Endothelial cell of hepatic sinusoid (primary cell): ENCODE data around the gene EDIL3.

Experiments used
- in situ Hi-C: cut with HindIII; loops from 2 replicates; pipeline ENCODE4 v1.10.0; 2017; ENCODE audit warnings: low sequenced_read_pairs

The EDIL3 gene

GRCh38 chr5:83983852-83984251 lies 400.8 kb downstream of the EDIL3 start:
- in situ Hi-C loops = no loop called here

- in situ Hi-C loops = no loop called here
These were observed 410.5 kb downstream of the EDIL3 start for GRCh38 chr5:83973925-83974815.

GRCh38 chr5:83972909-83973308 lies 411.8 kb downstream of the EDIL3 start:
- in situ Hi-C loops = no loop called here

- in situ Hi-C loops = no loop called here
These were observed 412.4 kb downstream of the EDIL3 start for GRCh38 chr5:83972236-83972635.

GRCh38 chr5:83967417-83967816 lies 417.3 kb downstream of the EDIL3 start:
- in situ Hi-C loops = no loop called here

- in situ Hi-C loops = no loop called here
These were observed 419.2 kb downstream of the EDIL3 start for GRCh38 chr5:83965441-83965840.

- in situ Hi-C loops = no loop called here
These were observed 420.4 kb downstream of the EDIL3 start for GRCh38 chr5:83964271-83964670.

GRCh38 chr5:83957188-83957587 lies 427.5 kb downstream of the EDIL3 start:
- in situ Hi-C loops = loop anchor here (5.0 kb wide), 1 partner anchor 60 kb away; no protein-coding TSS in a partner anchor

GRCh38 chr5:83956386-83956785 lies 428.3 kb downstream of the EDIL3 start:
- in situ Hi-C loops = loop anchor here (5.0 kb wide), 1 partner anchor 61 kb away; no protein-coding TSS in a partner anchor

GRCh38 chr5:83955916-83956315 lies 428.8 kb downstream of the EDIL3 start:
- in situ Hi-C loops = loop anchor here (5.0 kb wide), 1 partner anchor 61 kb away; no protein-coding TSS in a partner anchor

GRCh38 chr5:83947763-83948162 lies 436.9 kb downstream of the EDIL3 start:
- in situ Hi-C loops = loop anchor here (5.0 kb wide), 1 partner anchor 100 kb away; no protein-coding TSS in a partner anchor

- in situ Hi-C loops = loop anchor here (5.0 kb wide), 1 partner anchor 101 kb away; no protein-coding TSS in a partner anchor
These were observed 438.2 kb downstream of the EDIL3 start for GRCh38 chr5:83946516-83946915.

GRCh38 chr5:83942155-83942554 lies 442.5 kb downstream of the EDIL3 start:
- in situ Hi-C loops = no loop called here

GRCh38 chr5:83937837-83938236 lies 446.8 kb downstream of the EDIL3 start:
- in situ Hi-C loops = no loop called here

GRCh38 chr5:83931969-83932368 lies 452.7 kb downstream of the EDIL3 start:
- in situ Hi-C loops = no loop called here

- in situ Hi-C loops = no loop called here
These were observed 457.4 kb downstream of the EDIL3 start for GRCh38 chr5:83927140-83927733.

GRCh38 chr5:83925955-83926337 lies 458.7 kb downstream of the EDIL3 start:
- in situ Hi-C loops = no loop called here

- in situ Hi-C loops = no loop called here
These were observed 459.2 kb downstream of the EDIL3 start for GRCh38 chr5:83925321-83925954.

GRCh38 chr5:83924891-83925290 lies 459.8 kb downstream of the EDIL3 start:
- in situ Hi-C loops = no loop called here

- in situ Hi-C loops = no loop called here
These were observed 460.5 kb downstream of the EDIL3 start for GRCh38 chr5:83924171-83924570.

GRCh38 chr5:83922699-83923098 lies 462.0 kb downstream of the EDIL3 start:
- in situ Hi-C loops = no loop called here
